ENCODE results near the gene TOPBP1.
"Not testable (repeated sequence)": the region's sequence is repeated elsewhere in the genome, so short reads cannot be mapped to it uniquely, and the experiment has no call there.

The TOPBP1 gene

GRCh38 chr3:133568294-133569014, 93.3 kb downstream of the TOPBP1 start:
- no peak for DNase-seq

- no peak for DNase-seq
Observed at GRCh38 chr3:133563816-133564215, 97.9 kb downstream of the TOPBP1 start.

GRCh38 chr3:133563186-133563591, 98.6 kb downstream of the TOPBP1 start:
- no peak for DNase-seq

DNA sequence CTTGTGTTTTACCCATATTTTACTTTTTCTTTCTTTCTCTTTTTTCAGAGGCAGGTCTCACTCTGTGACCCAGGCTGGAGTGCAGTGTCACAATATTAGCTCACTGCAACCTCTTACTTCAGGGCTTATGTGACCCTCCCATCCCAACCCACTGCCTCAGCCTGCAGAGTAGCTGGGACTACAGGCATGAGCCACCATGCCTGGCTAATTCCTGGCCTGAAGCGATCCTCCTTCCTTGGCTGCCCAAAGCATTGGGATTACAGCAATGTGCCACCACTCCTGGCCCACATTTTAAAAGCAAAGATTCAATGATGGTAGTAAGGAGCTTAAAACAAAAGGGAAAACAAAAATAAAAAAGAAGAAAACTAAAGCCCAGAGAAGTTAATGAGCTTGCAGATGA, 99.4 kb downstream of the TOPBP1 start:
- no peak for DNase-seq

- DNase-seq: no peak
Observed at GRCh38 chr3:133561679-133562078, 100.1 kb downstream of the TOPBP1 start.

GRCh38 chr3:133551589-133551988, 110.2 kb downstream of the TOPBP1 start:
- not testable (repeated sequence) for DNase-seq
